T47D (cell line): ENCODE data around the gene DNAJC13.
"Not testable (repeated sequence)": the region's sequence is repeated elsewhere in the genome, so short reads cannot be mapped to it uniquely, and the experiment has no call there.

ENCODE experiments used
- DNase-seq, 2 experiments: peaks; one replicate each; pipeline versions ENCODE4 v3.0.0 to v3.0.0-alpha.2; 2011 to 2012; ENCODE audit warnings: low read depth in 1 of 2, low spot score in 1 of 2
- JUND ChIP-seq: IDR thresholded peaks from 2 replicates; pipeline ENCODE4 v1.6.1; 2012; ENCODE audit warnings: low read depth
- in situ Hi-C: cut with HindIII; loops from 2 replicates; pipeline ENCODE4 v1.10.0; 2016; ENCODE audit warnings: low sequenced_read_pairs, low pct_unique_long_range_greater_than_20kb

DNAJC13 gene

GRCh38 chr3:132395126-132395525, 22.2 kb upstream of the DNAJC13 start:
- in situ Hi-C loops = no loop called here
- TF ChIP-seq JUND = no peak
- peak in 1 of 2 experiments; percentile 0 for DNase-seq

- TF ChIP-seq JUND = no peak
- DNase-seq = no peak
- in situ Hi-C loops = no loop called here
Measured at GRCh38 chr3:132396255-132396654, 21.0 kb upstream of the DNAJC13 start.

- in situ Hi-C loops = not testable (repeated sequence)
Measured at GRCh38 chr3:132396776-132397175, 20.5 kb upstream of the DNAJC13 start.

GRCh38 chr3:132399054-132399929, 18.0 kb upstream of the DNAJC13 start:
- TF ChIP-seq JUND = no peak
- in situ Hi-C loops = no loop called here
- peak; percentile 72 to 74 for DNase-seq

More at GRCh38 chr3:132396776-132397175, 20.5 kb upstream of the DNAJC13 start:
- DNase-seq = not testable (repeated sequence)

GRCh38 chr3:132401255-132401654, 16.0 kb upstream of the DNAJC13 start:
- in situ Hi-C loops = no loop called here
- no peak for DNase-seq
- TF ChIP-seq JUND = no peak

GRCh38 chr3:132404276-132404675, 13.0 kb upstream of the DNAJC13 start:
- in situ Hi-C loops = no loop called here
- TF ChIP-seq JUND = no peak
- no peak for DNase-seq

GRCh38 chr3:132405188-132405587, 12.1 kb upstream of the DNAJC13 start:
- TF ChIP-seq JUND = no peak
- no peak for DNase-seq
- in situ Hi-C loops = no loop called here

GRCh38 chr3:132405609-132406299, 11.5 kb upstream of the DNAJC13 start:
- DNase-seq = no peak
- no peak for TF ChIP-seq JUND
- in situ Hi-C loops = no loop called here

- no peak for DNase-seq
- in situ Hi-C loops = no loop called here
- TF ChIP-seq JUND = no peak
Measured at GRCh38 chr3:132406587-132406986, 10.7 kb upstream of the DNAJC13 start.

GRCh38 chr3:132407025-132407424, 10.3 kb upstream of the DNAJC13 start:
- TF ChIP-seq JUND = no peak
- DNase-seq = no peak
- in situ Hi-C loops = no loop called here

GRCh38 chr3:132414841-132415240, 2.5 kb upstream of the DNAJC13 start:
- DNase-seq = no peak
- no peak for TF ChIP-seq JUND
- in situ Hi-C loops = no loop called here

- no peak for DNase-seq
- TF ChIP-seq JUND = no peak
- in situ Hi-C loops = no loop called here
Measured at GRCh38 chr3:132416161-132416560, 1.1 kb upstream of the DNAJC13 start.

- in situ Hi-C loops = no loop called here
- TF ChIP-seq JUND = no peak
- DNase-seq = peak; percentile 20 to 82
Measured at GRCh38 chr3:132417695-132418411, 551 bp downstream of the DNAJC13 start.
